Left ventricle myocardium inferior (tissue), 1 donor: ENCODE data around the gene KRTAP23-1. TPM values are rescaled to one million over a fixed set of nuclear protein-coding genes. Genes with fewer than 3 reads are reported as not detected.

ENCODE experiments used
- DNase-seq: peaks from one replicate; pipeline ENCODE4 v3.0.0-alpha.2; 2020
- H3K27ac ChIP-seq: fragments of 200-600 bp; replicated peaks from 2 replicates; pipeline ENCODE4 v1.8.0; 2021
- H3K27me3 ChIP-seq: fragments of 200-600 bp; 2 replicates; pipeline ENCODE4 v1.8.0; 2021; ENCODE audit warnings: low read depth
- H3K36me3 ChIP-seq: fragments of 200-600 bp; 2 replicates; pipeline ENCODE4 v1.8.0; 2021
- H3K4me1 ChIP-seq: fragments of 200-600 bp; 2 replicates; pipeline ENCODE4 v1.8.0; 2021
- H3K4me3 ChIP-seq: fragments of 200-600 bp; 2 replicates; pipeline ENCODE4 v1.8.0; 2021; ENCODE audit warnings: mild to moderate bottlenecking, moderate library complexity
- H3K9me3 ChIP-seq: fragments of 200-600 bp; replicated peaks from 2 replicates; pipeline ENCODE4 v1.8.0; 2021
- CTCF ChIP-seq: fragments of 200-600 bp; IDR thresholded peaks from 2 replicates; pipeline ENCODE4 v1.8.0; 2021; ENCODE audit warnings: antibody characterized with exemption, mild to moderate bottlenecking, borderline replicate concordance
- intact Hi-C: fragments of 100-400 bp; cut with micrococcal nuclease; formaldehyde crosslinking; loops from one replicate; pipeline ENCODE4 v1.11.0; 2022
- microRNA-seq: library from miRNA; unstranded; fragments of <30 nt; microRNA quantifications from one replicate; pipeline ENCODE4 v1.2.0, GENCODE V29; 2020
- total RNA-seq: library from RNA; stranded (reverse); fragmentation: NEBNext Ultra II Directional; extraction: Animal tissue kit (Norgen Biotek cat#: 25700); gene quantifications from one replicate; pipeline ENCODE4 v1.2.1, GENCODE V29; 2021
- donor health status: DM: no; HTN: yes; CAD: no; lungs with severe emphysema.

Gene KRTAP23-1
- total RNA-seq, 1 donor from 2014 or later = not detected

- Histone ChIP-seq H3K36me3 (no peaks in the 10 kb centered on the region), H3K4me1 (no peaks in the 10 kb centered on the region), H3K9me3 (no peaks in the 10 kb centered on the region), H3K27me3 (no peaks in the 10 kb centered on the region), H3K27ac (no peak overlapping the region), H3K4me3 (no peak overlapping the region)
- no peak for TF ChIP-seq CTCF
- intact Hi-C loops = no loop called here
- DNase-seq = no peak
Observed at GRCh38 chr21:30315701-30316100, 32.7 kb downstream of the KRTAP23-1 start.

- intact Hi-C loops = no loop called here
- H3K4me1 ChIP-seq = no peaks in the 10 kb centered on the region
- no peak for DNase-seq
- H3K9me3 ChIP-seq = peaks cover 5% of the 10 kb centered on the region
- no peak for TF ChIP-seq CTCF
- no peaks in the 10 kb centered on the region for H3K36me3 ChIP-seq
- no peaks in the 10 kb centered on the region for H3K27me3 ChIP-seq
- no peak overlapping the region for H3K27ac ChIP-seq
- no peak overlapping the region for H3K4me3 ChIP-seq
Observed at GRCh38 chr21:30306884-30307283, 41.5 kb downstream of the KRTAP23-1 start.

- Histone ChIP-seq H3K27me3 (no peaks in the 10 kb centered on the region), H3K4me1 (no peaks in the 10 kb centered on the region), H3K27ac (no peak overlapping the region), H3K4me3 (no peak overlapping the region), H3K36me3 (no peaks in the 10 kb centered on the region), H3K9me3 (peaks cover 22% of the 10 kb centered on the region)
- TF ChIP-seq CTCF = no peak
- intact Hi-C loops = no loop called here
- no peak for DNase-seq
Observed at GRCh38 chr21:30305136-30305535, 43.3 kb downstream of the KRTAP23-1 start.

Small RNAs within 50 kb of the gene (microRNA-seq; reads per million reads assigned to microRNA genes)
- gene MIR4327 = not detected

Other genes with a start within 250 kb of the KRTAP23-1 start
- gene CLDN17, start 181.8 kb downstream of the KRTAP23-1 start, total RNA-seq = not detected
- not detected for gene CLDN8, start 132.5 kb downstream of the KRTAP23-1 start, total RNA-seq
- gene KRTAP24-1, start 65.7 kb downstream of the KRTAP23-1 start, total RNA-seq = not detected
- gene KRTAP25-1, start 59.1 kb downstream of the KRTAP23-1 start, total RNA-seq = not detected
- gene KRTAP26-1, start 28.3 kb downstream of the KRTAP23-1 start, total RNA-seq = not detected
- gene KRTAP27-1, start 10.9 kb downstream of the KRTAP23-1 start, total RNA-seq = not detected
- gene KRTAP13-2, start 23.7 kb upstream of the KRTAP23-1 start, total RNA-seq = not detected
- gene KRTAP13-1, start 47.4 kb upstream of the KRTAP23-1 start, total RNA-seq = not detected
- gene KRTAP13-3, start 77.3 kb upstream of the KRTAP23-1 start, total RNA-seq = not detected
- gene KRTAP13-4, start 81.6 kb upstream of the KRTAP23-1 start, total RNA-seq = not detected
- gene KRTAP15-1, start 91.7 kb upstream of the KRTAP23-1 start, total RNA-seq = not detected
- gene KRTAP19-1, start 131.8 kb upstream of the KRTAP23-1 start, total RNA-seq = not detected
- gene KRTAP19-2, start 138.8 kb upstream of the KRTAP23-1 start, total RNA-seq = not detected
- not detected for gene KRTAP19-3, start 143.4 kb upstream of the KRTAP23-1 start, total RNA-seq
- gene KRTAP19-4, start 148.6 kb upstream of the KRTAP23-1 start, total RNA-seq = not detected
- gene KRTAP19-5, start 153.5 kb upstream of the KRTAP23-1 start, total RNA-seq = not detected
- not detected for gene KRTAP19-6, start 193.3 kb upstream of the KRTAP23-1 start, total RNA-seq
- gene KRTAP19-7, start 212.7 kb upstream of the KRTAP23-1 start, total RNA-seq = not detected
- gene KRTAP22-2, start 241.8 kb upstream of the KRTAP23-1 start, total RNA-seq = not detected
- gene KRTAP6-3, start 243.8 kb upstream of the KRTAP23-1 start, total RNA-seq = not detected